Tibial nerve (tissue), 4 donors: ENCODE results near the gene POLDIP2.

Source experiments
- EP300 ChIP-seq, 2 donors: sonication (generic); formaldehyde crosslinking; IDR thresholded peaks; one replicate each; pipeline ENCODE4 v1.6.1; 2017; ENCODE audit warnings: antibody characterized with exemption in 2 of 2, mild to moderate bottlenecking in 1 of 2
- POLR2A ChIP-seq, 2 donors: fragments of 450-650 bp; IDR thresholded peaks; one replicate each; pipeline ENCODE4 v1.6.1; 2017; ENCODE audit warnings: antibody characterized with exemption in 2 of 2, mild to moderate bottlenecking in 2 of 2, moderate library complexity in 2 of 2
- TF ChIP-seq, protein P1 (sequence below), 5 experiments: fragments of 200-600 bp in 3 of 5; fragments of 450-650 bp in 2 of 5; sonication (generic) in 3 of 5; IDR thresholded peaks; one replicate each; pipeline ENCODE4 v1.5.1; 2016 to 2019; ENCODE audit warnings: antibody characterized with exemption in 5 of 5, mild to moderate bottlenecking in 3 of 5, moderate library complexity in 2 of 5

DNA sequence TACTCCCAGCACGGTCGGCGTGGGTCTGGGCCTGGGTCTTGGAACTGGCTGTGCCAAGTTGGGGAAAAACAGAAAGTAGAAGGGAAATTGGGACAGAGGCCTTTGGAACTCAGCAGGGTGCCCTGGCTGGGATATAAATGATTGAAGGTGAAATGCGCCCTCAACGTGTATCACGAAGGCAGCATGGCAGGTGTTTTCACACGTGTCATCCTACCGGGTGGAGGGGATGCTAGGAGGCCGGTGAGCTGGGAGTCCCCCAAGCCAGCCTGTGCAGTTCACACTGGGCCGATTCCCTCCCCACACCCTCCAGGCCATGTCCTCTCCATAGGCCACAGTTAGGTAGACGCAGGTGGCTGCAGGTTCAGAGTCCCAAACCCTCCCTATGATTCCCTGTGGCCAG is 15.8 kb downstream of the POLDIP2 start:
- TF ChIP-seq, protein P1, sequence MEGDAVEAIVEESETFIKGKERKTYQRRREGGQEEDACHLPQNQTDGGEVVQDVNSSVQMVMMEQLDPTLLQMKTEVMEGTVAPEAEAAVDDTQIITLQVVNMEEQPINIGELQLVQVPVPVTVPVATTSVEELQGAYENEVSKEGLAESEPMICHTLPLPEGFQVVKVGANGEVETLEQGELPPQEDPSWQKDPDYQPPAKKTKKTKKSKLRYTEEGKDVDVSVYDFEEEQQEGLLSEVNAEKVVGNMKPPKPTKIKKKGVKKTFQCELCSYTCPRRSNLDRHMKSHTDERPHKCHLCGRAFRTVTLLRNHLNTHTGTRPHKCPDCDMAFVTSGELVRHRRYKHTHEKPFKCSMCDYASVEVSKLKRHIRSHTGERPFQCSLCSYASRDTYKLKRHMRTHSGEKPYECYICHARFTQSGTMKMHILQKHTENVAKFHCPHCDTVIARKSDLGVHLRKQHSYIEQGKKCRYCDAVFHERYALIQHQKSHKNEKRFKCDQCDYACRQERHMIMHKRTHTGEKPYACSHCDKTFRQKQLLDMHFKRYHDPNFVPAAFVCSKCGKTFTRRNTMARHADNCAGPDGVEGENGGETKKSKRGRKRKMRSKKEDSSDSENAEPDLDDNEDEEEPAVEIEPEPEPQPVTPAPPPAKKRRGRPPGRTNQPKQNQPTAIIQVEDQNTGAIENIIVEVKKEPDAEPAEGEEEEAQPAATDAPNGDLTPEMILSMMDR (IDR thresholded peaks at IDR 0.05): no peak
- TF ChIP-seq POLR2A (IDR thresholded peaks at IDR 0.05): no peak
- no peak for TF ChIP-seq EP300 (IDR thresholded peaks at IDR 0.05)
